ENCODE data around the gene TUBGCP3. TPM values are rescaled to one million over a fixed set of nuclear protein-coding genes. Genes with fewer than 3 reads are reported as not detected.

Gene TUBGCP3
- total RNA-seq, 1 donor from 2014 or later, result 36.6 TPM

- TF ChIP-seq, protein P1, sequence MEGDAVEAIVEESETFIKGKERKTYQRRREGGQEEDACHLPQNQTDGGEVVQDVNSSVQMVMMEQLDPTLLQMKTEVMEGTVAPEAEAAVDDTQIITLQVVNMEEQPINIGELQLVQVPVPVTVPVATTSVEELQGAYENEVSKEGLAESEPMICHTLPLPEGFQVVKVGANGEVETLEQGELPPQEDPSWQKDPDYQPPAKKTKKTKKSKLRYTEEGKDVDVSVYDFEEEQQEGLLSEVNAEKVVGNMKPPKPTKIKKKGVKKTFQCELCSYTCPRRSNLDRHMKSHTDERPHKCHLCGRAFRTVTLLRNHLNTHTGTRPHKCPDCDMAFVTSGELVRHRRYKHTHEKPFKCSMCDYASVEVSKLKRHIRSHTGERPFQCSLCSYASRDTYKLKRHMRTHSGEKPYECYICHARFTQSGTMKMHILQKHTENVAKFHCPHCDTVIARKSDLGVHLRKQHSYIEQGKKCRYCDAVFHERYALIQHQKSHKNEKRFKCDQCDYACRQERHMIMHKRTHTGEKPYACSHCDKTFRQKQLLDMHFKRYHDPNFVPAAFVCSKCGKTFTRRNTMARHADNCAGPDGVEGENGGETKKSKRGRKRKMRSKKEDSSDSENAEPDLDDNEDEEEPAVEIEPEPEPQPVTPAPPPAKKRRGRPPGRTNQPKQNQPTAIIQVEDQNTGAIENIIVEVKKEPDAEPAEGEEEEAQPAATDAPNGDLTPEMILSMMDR (IDR thresholded peaks at IDR 0.05; ENCODE audit: partially characterized antibody, unreplicated experiment), result no peak
- Mint-ChIP-seq H3K4me1 (ENCODE audit: low read depth, unreplicated experiment) (peaks cover 7% of the 10 kb centered on the region), H3K9me3 (ENCODE audit: unreplicated experiment) (peaks cover 5% of the 10 kb centered on the region), H3K27me3 (ENCODE audit: unreplicated experiment) (peaks cover 1% of the 10 kb centered on the region), H3K27ac (ENCODE audit: unreplicated experiment) (no peak overlapping the region), H3K4me3 (ENCODE audit: unreplicated experiment) (no peak overlapping the region), H3K36me3 (ENCODE audit: unreplicated experiment) (peaks cover 9% of the 10 kb centered on the region)
- no peak for DNase-seq
Measured at GRCh38 chr13:112454648-112455334, 133.2 kb downstream of the TUBGCP3 start.

- peaks cover 7% of the 10 kb centered on the region for H3K4me1 Mint-ChIP-seq (ENCODE audit: low read depth, unreplicated experiment)
- peaks cover 1% of the 10 kb centered on the region for H3K27me3 Mint-ChIP-seq (ENCODE audit: unreplicated experiment)
- H3K36me3 Mint-ChIP-seq (ENCODE audit: unreplicated experiment), result peaks cover 4% of the 10 kb centered on the region
- no peak overlapping the region for H3K27ac Mint-ChIP-seq (ENCODE audit: unreplicated experiment)
- DNase-seq, result no peak
- H3K4me3 Mint-ChIP-seq (ENCODE audit: unreplicated experiment), result no peak overlapping the region
- peaks cover 9% of the 10 kb centered on the region for H3K9me3 Mint-ChIP-seq (ENCODE audit: unreplicated experiment)
- TF ChIP-seq, protein P1 (IDR thresholded peaks at IDR 0.05; ENCODE audit: partially characterized antibody, unreplicated experiment), result no peak
Measured at GRCh38 chr13:112453874-112454647, 133.9 kb downstream of the TUBGCP3 start.

DNA sequence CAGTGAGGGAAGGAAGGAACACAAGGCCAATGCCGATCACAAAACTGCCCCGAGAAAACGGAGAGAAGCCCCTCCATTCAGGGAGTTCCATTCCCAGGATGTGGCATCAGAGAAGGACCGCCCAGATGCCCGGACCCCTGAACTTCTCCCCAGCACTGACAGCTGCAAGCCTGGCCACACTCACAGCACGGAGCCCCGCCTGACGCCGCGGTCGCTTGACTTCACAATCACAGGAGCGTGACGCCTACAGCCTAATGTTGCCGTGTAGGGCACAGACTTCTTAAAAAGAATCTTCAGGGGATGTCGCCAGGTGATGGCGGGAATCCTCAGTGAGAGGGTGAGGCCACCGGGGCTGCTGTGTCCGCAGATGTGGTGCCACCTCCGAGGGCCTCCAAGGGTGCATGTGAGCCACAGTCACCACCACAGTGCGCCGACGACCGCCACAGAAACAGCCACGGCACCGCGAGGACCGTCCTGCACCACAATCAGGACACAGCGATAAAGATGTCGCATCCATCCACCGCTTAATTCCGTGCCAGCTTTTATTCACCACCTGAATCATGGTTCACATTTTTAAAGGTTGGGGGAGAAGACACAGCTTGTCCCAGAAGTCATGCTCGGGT, 134.6 kb downstream of the TUBGCP3 start:
- Mint-ChIP-seq H3K9me3 (ENCODE audit: unreplicated experiment) (peaks cover 10% of the 10 kb centered on the region), H3K4me1 (ENCODE audit: low read depth, unreplicated experiment) (peaks cover 7% of the 10 kb centered on the region), H3K4me3 (ENCODE audit: unreplicated experiment) (no peak overlapping the region), H3K27me3 (ENCODE audit: unreplicated experiment) (peaks cover 3% of the 10 kb centered on the region), H3K27ac (ENCODE audit: unreplicated experiment) (no peak overlapping the region), H3K36me3 (ENCODE audit: unreplicated experiment) (peaks cover 4% of the 10 kb centered on the region)
- TF ChIP-seq, protein P1 (IDR thresholded peaks at IDR 0.05; ENCODE audit: partially characterized antibody, unreplicated experiment), result no peak
- no peak for DNase-seq

DNA sequence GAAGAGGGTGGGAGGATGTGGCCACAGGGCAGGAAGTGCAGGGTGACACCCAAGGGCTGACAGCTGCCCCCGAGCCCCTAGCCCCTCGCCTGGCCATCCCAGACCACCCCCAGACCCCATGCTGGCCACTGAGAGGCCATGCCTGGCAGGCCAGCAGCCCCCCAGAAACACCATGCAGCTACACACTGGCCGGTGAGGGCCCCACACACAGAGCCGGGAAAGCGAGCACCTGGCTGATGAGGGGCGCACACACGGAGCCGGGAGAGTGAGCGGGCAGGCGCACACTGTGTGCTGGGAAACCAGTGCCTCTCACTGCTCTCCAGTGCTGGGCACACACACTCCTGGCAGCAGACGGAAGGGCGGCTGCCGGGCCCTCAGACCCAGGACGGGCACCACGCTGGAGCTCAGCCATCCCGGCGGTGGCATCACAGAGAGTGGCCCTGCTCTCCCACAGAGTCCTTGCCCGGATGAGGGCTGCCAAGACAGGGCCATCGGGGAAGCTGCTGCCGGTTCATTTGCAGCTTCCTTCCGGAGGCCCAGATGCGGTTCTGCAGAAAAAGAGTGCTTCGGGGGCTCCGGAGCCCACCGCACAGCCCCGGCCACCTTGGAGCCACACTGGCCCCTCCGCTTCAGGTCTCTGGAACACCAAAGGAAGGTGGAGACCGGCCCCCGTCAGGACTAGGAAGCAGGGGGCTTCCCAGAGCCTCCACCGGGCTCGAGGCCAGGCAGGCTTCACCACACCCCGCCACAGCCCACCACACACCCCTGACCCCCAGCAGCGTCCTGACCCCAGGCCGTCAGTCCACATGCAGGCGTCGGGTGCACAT, 135.4 kb downstream of the TUBGCP3 start:
- H3K9me3 Mint-ChIP-seq (ENCODE audit: unreplicated experiment), result peaks cover 10% of the 10 kb centered on the region
- peaks cover 3% of the 10 kb centered on the region for H3K27me3 Mint-ChIP-seq (ENCODE audit: unreplicated experiment)
- H3K36me3 Mint-ChIP-seq (ENCODE audit: unreplicated experiment), result peaks cover 4% of the 10 kb centered on the region
- DNase-seq, result no peak
- TF ChIP-seq, protein P1 (IDR thresholded peaks at IDR 0.05; ENCODE audit: partially characterized antibody, unreplicated experiment), result no peak
- no peak overlapping the region for H3K27ac Mint-ChIP-seq (ENCODE audit: unreplicated experiment)
- no peak overlapping the region for H3K4me3 Mint-ChIP-seq (ENCODE audit: unreplicated experiment)
- H3K4me1 Mint-ChIP-seq (ENCODE audit: low read depth, unreplicated experiment), result peaks cover 7% of the 10 kb centered on the region
